ENCODE results near the gene SLC26A5.
"Not testable (repeated sequence)": the region's sequence is repeated elsewhere in the genome, so short reads cannot be mapped to it uniquely, and the experiment has no call there.

SLC26A5 gene, protein sequence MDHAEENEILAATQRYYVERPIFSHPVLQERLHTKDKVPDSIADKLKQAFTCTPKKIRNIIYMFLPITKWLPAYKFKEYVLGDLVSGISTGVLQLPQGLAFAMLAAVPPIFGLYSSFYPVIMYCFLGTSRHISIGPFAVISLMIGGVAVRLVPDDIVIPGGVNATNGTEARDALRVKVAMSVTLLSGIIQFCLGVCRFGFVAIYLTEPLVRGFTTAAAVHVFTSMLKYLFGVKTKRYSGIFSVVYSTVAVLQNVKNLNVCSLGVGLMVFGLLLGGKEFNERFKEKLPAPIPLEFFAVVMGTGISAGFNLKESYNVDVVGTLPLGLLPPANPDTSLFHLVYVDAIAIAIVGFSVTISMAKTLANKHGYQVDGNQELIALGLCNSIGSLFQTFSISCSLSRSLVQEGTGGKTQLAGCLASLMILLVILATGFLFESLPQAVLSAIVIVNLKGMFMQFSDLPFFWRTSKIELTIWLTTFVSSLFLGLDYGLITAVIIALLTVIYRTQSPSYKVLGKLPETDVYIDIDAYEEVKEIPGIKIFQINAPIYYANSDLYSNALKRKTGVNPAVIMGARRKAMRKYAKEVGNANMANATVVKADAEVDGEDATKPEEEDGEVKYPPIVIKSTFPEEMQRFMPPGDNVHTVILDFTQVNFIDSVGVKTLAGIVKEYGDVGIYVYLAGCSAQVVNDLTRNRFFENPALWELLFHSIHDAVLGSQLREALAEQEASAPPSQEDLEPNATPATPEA

DNA sequence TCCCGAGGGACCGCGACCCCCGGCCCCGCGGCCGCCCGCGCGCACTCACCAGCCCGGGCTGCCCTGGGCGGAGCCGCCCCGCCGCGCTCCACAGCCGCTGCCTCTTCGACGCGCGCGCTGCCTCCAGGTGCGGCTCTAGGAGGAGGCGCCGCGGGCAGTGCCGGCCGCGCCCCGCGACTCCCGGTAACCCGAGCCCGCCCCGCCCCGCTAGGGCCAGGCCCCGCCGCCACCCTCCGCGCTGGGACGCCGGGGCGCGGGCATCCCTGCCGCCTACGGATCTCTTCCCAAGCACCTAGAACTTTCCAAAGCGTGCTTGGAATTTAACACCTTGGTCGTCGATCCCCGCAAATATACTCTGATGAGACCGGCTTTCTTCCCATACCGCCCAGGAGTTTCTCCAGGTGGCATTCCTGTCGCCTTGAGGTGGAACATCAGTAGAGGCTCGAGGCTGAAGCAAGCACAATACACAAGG, at the start of gene SLC26A5:
Gene SLC26A5 (minus strand): TSS at position 159 of the 472 bp plus-strand sequence. CDS start 24,693 bp downstream, outside the sequence.
- no peak for TF ChIP-seq CTCF (IDR thresholded peaks at IDR 0.05)
- no peak for DNase-seq (ENCODE audit: low spot score)
- Histone ChIP-seq H3K4me3 (peak within 1 kb of the TSS; percentile 72), H3K27ac (no peak within 1 kb of the TSS)

DNA sequence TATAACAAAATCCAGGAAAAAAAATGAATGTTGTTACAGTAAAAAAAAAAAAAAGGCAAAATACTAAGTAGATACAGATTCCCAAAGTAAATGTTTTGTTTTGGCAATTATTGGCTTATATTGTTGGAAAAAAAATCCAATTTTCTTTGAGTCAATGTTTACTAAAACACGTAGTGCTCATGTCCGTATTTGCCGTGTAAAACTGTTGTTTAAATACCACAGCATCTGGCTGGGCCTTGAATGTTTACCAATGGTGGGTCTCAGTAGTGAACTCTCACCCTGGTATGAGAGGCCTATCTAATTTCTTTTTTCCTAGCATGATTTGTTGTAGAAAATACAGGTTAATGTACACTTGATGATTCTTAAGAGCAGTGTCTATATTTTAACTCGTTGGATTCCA, 41.4 kb upstream of the SLC26A5 start:
- no peak for DNase-seq (ENCODE audit: low spot score)
- Histone ChIP-seq H3K27ac (no peak overlapping the region), H3K4me3 (no peak overlapping the region)
- TF ChIP-seq CTCF (IDR thresholded peaks at IDR 0.05), result no peak

GRCh38 chr7:103486873-103487272, 40.9 kb upstream of the SLC26A5 start:
- H3K27ac ChIP-seq; H3K4me3 ChIP-seq; DNase-seq (ENCODE audit: low spot score): not testable (repeated sequence)

- Histone ChIP-seq H3K4me3 (no peak overlapping the region), H3K27ac (no peak overlapping the region)
- no peak for DNase-seq (ENCODE audit: low spot score)
- no peak for TF ChIP-seq CTCF (IDR thresholded peaks at IDR 0.05)
Measured at GRCh38 chr7:103480771-103481170, 34.8 kb upstream of the SLC26A5 start.

GRCh38 chr7:103474956-103475355, 28.9 kb upstream of the SLC26A5 start:
- Histone ChIP-seq H3K4me3 (no peak overlapping the region), H3K27ac (no peak overlapping the region)
- no peak for TF ChIP-seq CTCF (IDR thresholded peaks at IDR 0.05)
- no peak for DNase-seq (ENCODE audit: low spot score)

GRCh38 chr7:103469095-103469948, 23.3 kb upstream of the SLC26A5 start:
- H3K4me3 ChIP-seq, result no peak overlapping the region
- no peak for TF ChIP-seq CTCF (IDR thresholded peaks at IDR 0.05)
- no peak overlapping the region for H3K27ac ChIP-seq
- no peak for DNase-seq (ENCODE audit: low spot score)

GRCh38 chr7:103466814-103467213, 20.8 kb upstream of the SLC26A5 start:
- H3K27ac ChIP-seq, result no peak overlapping the region
- H3K4me3 ChIP-seq, result no peak overlapping the region
- no peak for TF ChIP-seq CTCF (IDR thresholded peaks at IDR 0.05)
- DNase-seq (ENCODE audit: low spot score), result no peak
